Measurements from ENCODE around the gene MAGI2. TPM values are rescaled to one million over a fixed set of nuclear protein-coding genes. Genes with fewer than 3 reads are reported as not detected.

Gene MAGI2
- total RNA-seq, 2 experiments from 2014 or later, result 0.14 to 0.19 TPM

- H3K27ac Mint-ChIP-seq, result no peak overlapping the region
- POLR2A ChIA-PET, result no interaction called here
- no peak overlapping the region for H3K4me3 Mint-ChIP-seq
- H3K9me3 Mint-ChIP-seq, result no peaks in the 10 kb centered on the region
- no peaks in the 10 kb centered on the region for H3K27me3 Mint-ChIP-seq
- DNase-seq (no peak), ATAC-seq (ENCODE audit: low read depth) (no peak)
- H3K4me1 Mint-ChIP-seq, result no peaks in the 10 kb centered on the region
- no peaks in the 10 kb centered on the region for H3K36me3 Mint-ChIP-seq
Observed at GRCh38 chr7:79159040-79159664, 294.3 kb downstream of the MAGI2 start.

GRCh38 chr7:79157281-79157680 is 296.2 kb downstream of the MAGI2 start:
- DNase-seq (no peak), ATAC-seq (ENCODE audit: low read depth) (no peak)
- Mint-ChIP-seq H3K9me3 (no peaks in the 10 kb centered on the region), H3K4me3 (no peak overlapping the region), H3K36me3 (no peaks in the 10 kb centered on the region), H3K4me1 (no peaks in the 10 kb centered on the region), H3K27me3 (no peaks in the 10 kb centered on the region), H3K27ac (no peak overlapping the region)
- POLR2A ChIA-PET, result no interaction called here

GRCh38 chr7:79149831-79150230 is 303.6 kb downstream of the MAGI2 start:
- no peak for ATAC-seq (ENCODE audit: low read depth)
- no peaks in the 10 kb centered on the region for H3K27me3 Mint-ChIP-seq
- H3K9me3 Mint-ChIP-seq, result no peaks in the 10 kb centered on the region
- DNase-seq, result no peak
- no peak overlapping the region for H3K27ac Mint-ChIP-seq
- H3K4me1 Mint-ChIP-seq, result no peaks in the 10 kb centered on the region
- H3K36me3 Mint-ChIP-seq, result no peaks in the 10 kb centered on the region
- H3K4me3 Mint-ChIP-seq, result no peak overlapping the region
- POLR2A ChIA-PET, result no interaction called here

GRCh38 chr7:79142706-79143105 is 310.8 kb downstream of the MAGI2 start:
- peaks cover 4% of the 10 kb centered on the region for H3K9me3 Mint-ChIP-seq
- POLR2A ChIA-PET, result no interaction called here

GRCh38 chr7:79141252-79141651 is 312.2 kb downstream of the MAGI2 start:
- Mint-ChIP-seq H3K27ac (no peak overlapping the region), H3K4me1 (no peaks in the 10 kb centered on the region), H3K9me3 (peaks cover 4% of the 10 kb centered on the region), H3K36me3 (no peaks in the 10 kb centered on the region), H3K27me3 (no peaks in the 10 kb centered on the region), H3K4me3 (no peak overlapping the region)
- ATAC-seq (ENCODE audit: low read depth) (no peak), DNase-seq (no peak)
- POLR2A ChIA-PET, result no interaction called here

More at GRCh38 chr7:79142706-79143105, 310.8 kb downstream of the MAGI2 start:
- DNase-seq (no peak), ATAC-seq (ENCODE audit: low read depth) (no peak)
- H3K36me3 Mint-ChIP-seq, result no peaks in the 10 kb centered on the region
- H3K4me3 Mint-ChIP-seq, result no peak overlapping the region
- H3K4me1 Mint-ChIP-seq, result no peaks in the 10 kb centered on the region
- no peaks in the 10 kb centered on the region for H3K27me3 Mint-ChIP-seq
- H3K27ac Mint-ChIP-seq, result no peak overlapping the region

GRCh38 chr7:79137942-79138341 is 315.5 kb downstream of the MAGI2 start:
- ATAC-seq (ENCODE audit: low read depth) (no peak), DNase-seq (no peak)
- Mint-ChIP-seq H3K27me3 (no peaks in the 10 kb centered on the region), H3K36me3 (no peaks in the 10 kb centered on the region), H3K4me1 (no peaks in the 10 kb centered on the region), H3K4me3 (no peak overlapping the region), H3K9me3 (peaks cover 4% of the 10 kb centered on the region), H3K27ac (no peak overlapping the region)
- POLR2A ChIA-PET, result no interaction called here

- H3K9me3 Mint-ChIP-seq, result no peaks in the 10 kb centered on the region
- no peaks in the 10 kb centered on the region for H3K36me3 Mint-ChIP-seq
Observed at GRCh38 chr7:79132844-79133451, 320.5 kb downstream of the MAGI2 start.

GRCh38 chr7:79130715-79131114 is 322.8 kb downstream of the MAGI2 start:
- Mint-ChIP-seq H3K27me3 (no peaks in the 10 kb centered on the region), H3K9me3 (no peaks in the 10 kb centered on the region), H3K4me3 (no peak overlapping the region), H3K36me3 (no peaks in the 10 kb centered on the region), H3K27ac (no peak overlapping the region), H3K4me1 (no peaks in the 10 kb centered on the region)
- POLR2A ChIA-PET, result no interaction called here
- ATAC-seq (ENCODE audit: low read depth) (no peak), DNase-seq (no peak)

More at GRCh38 chr7:79132844-79133451, 320.5 kb downstream of the MAGI2 start:
- no peaks in the 10 kb centered on the region for H3K27me3 Mint-ChIP-seq
- ATAC-seq (ENCODE audit: low read depth) (no peak), DNase-seq (no peak)
- H3K4me1 Mint-ChIP-seq, result no peaks in the 10 kb centered on the region
- H3K27ac Mint-ChIP-seq, result no peak overlapping the region
- no peak overlapping the region for H3K4me3 Mint-ChIP-seq
- POLR2A ChIA-PET, result no interaction called here

GRCh38 chr7:79124331-79124730 is 329.1 kb downstream of the MAGI2 start:
- POLR2A ChIA-PET, result no interaction called here
- no peak for DNase-seq
- no peaks in the 10 kb centered on the region for H3K36me3 Mint-ChIP-seq
- ATAC-seq (ENCODE audit: low read depth), result no peak
- H3K4me3 Mint-ChIP-seq, result no peak overlapping the region
- H3K27ac Mint-ChIP-seq, result no peak overlapping the region
- H3K4me1 Mint-ChIP-seq, result no peaks in the 10 kb centered on the region
- no peaks in the 10 kb centered on the region for H3K27me3 Mint-ChIP-seq
- H3K9me3 Mint-ChIP-seq, result no peaks in the 10 kb centered on the region

- POLR2A ChIA-PET, result no interaction called here
Observed at GRCh38 chr7:79118143-79118542, 335.3 kb downstream of the MAGI2 start.

GRCh38 chr7:79096361-79096805 is 357.1 kb downstream of the MAGI2 start:
- Mint-ChIP-seq H3K27me3 (no peaks in the 10 kb centered on the region), H3K27ac (no peak overlapping the region), H3K9me3 (peaks cover 2% of the 10 kb centered on the region), H3K4me1 (no peaks in the 10 kb centered on the region), H3K36me3 (no peaks in the 10 kb centered on the region), H3K4me3 (no peak overlapping the region)
- DNase-seq, result no peak
- POLR2A ChIA-PET, result no interaction called here
- ATAC-seq (ENCODE audit: low read depth), result no peak

More at GRCh38 chr7:79118143-79118542, 335.3 kb downstream of the MAGI2 start:
- DNase-seq (no peak), ATAC-seq (ENCODE audit: low read depth) (no peak)
- H3K36me3 Mint-ChIP-seq, result no peaks in the 10 kb centered on the region
- no peaks in the 10 kb centered on the region for H3K27me3 Mint-ChIP-seq
- H3K27ac Mint-ChIP-seq, result no peak overlapping the region
- H3K4me3 Mint-ChIP-seq, result no peak overlapping the region
- H3K4me1 Mint-ChIP-seq, result no peaks in the 10 kb centered on the region
- no peaks in the 10 kb centered on the region for H3K9me3 Mint-ChIP-seq

- Mint-ChIP-seq H3K4me3 (no peak overlapping the region), H3K9me3 (peaks cover 2% of the 10 kb centered on the region), H3K36me3 (no peaks in the 10 kb centered on the region), H3K4me1 (no peaks in the 10 kb centered on the region), H3K27me3 (no peaks in the 10 kb centered on the region), H3K27ac (no peak overlapping the region)
- no peak for ATAC-seq (ENCODE audit: low read depth)
- POLR2A ChIA-PET, result no interaction called here
- no peak for DNase-seq
Observed at GRCh38 chr7:79093421-79093820, 360.0 kb downstream of the MAGI2 start.

GRCh38 chr7:79091661-79092060 is 361.8 kb downstream of the MAGI2 start:
- ATAC-seq (ENCODE audit: low read depth), result no peak
- Mint-ChIP-seq H3K4me1 (no peaks in the 10 kb centered on the region), H3K27me3 (no peaks in the 10 kb centered on the region)

GRCh38 chr7:79091011-79091410 is 362.5 kb downstream of the MAGI2 start:
- ATAC-seq (ENCODE audit: low read depth) (no peak), DNase-seq (no peak)
- Mint-ChIP-seq H3K4me3 (no peak overlapping the region), H3K27me3 (no peaks in the 10 kb centered on the region), H3K4me1 (no peaks in the 10 kb centered on the region), H3K9me3 (no peaks in the 10 kb centered on the region), H3K27ac (no peak overlapping the region), H3K36me3 (no peaks in the 10 kb centered on the region)
- POLR2A ChIA-PET, result no interaction called here

More at GRCh38 chr7:79091661-79092060, 361.8 kb downstream of the MAGI2 start:
- H3K9me3 Mint-ChIP-seq, result peaks cover 2% of the 10 kb centered on the region
- DNase-seq, result no peak
- no peak overlapping the region for H3K4me3 Mint-ChIP-seq
- H3K27ac Mint-ChIP-seq, result no peak overlapping the region
- POLR2A ChIA-PET, result no interaction called here
- H3K36me3 Mint-ChIP-seq, result no peaks in the 10 kb centered on the region

Measured in activated naive CD8-positive, alpha-beta T cell treated with anti-CD3 and anti-CD28 coated beads, Interleukin-2, amount 10 ng/mL, durations not matched to agents 7 days and 5 days (primary cell).